ENCODE measurements around the gene APAF1. TPM values are rescaled to one million over a fixed set of nuclear protein-coding genes. Genes with fewer than 3 reads are reported as not detected.

Gene APAF1
- total RNA-seq, 1 experiment from 2014 or later: 12.0 TPM

DNA sequence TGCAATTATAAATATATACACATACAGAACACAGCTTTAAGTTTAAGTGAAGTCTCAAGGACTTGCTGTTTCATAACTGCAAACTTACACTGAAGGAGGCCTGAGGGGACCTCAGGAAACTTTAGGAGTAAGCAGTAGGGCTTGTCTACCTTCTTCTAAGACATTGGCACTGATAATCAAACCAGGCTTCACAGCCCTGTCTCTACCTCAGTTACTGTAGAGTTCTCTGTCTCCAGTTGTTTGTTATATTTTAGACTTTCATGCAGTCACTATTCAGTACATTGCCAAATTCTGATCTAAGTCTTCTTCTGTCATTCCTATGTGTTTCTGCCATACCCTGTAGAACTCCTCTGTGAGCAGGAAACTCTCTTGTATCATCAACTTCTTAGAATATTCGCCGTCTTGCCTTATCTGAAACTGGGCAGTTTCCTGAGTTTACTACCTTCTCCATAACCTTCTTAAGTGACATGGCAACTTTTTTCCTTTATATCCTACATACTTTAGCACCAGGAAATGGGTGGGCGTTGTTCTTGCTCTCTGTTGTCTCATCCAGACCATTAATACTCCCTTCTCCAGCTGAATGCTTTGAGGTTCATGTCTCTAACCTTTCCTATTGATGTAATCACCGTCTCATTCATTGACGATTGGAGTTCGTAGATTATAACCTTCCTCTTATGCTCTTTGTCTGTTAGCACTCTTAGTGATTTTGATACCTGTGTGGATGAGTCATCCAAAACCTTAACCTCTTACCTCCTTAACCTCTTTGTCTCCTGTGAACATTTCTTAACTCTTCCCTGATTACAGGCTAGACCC is 11.4 kb downstream of the APAF1 start:
- no peak for DNase-seq (ENCODE audit: extremely low read depth, low read depth)

DNA sequence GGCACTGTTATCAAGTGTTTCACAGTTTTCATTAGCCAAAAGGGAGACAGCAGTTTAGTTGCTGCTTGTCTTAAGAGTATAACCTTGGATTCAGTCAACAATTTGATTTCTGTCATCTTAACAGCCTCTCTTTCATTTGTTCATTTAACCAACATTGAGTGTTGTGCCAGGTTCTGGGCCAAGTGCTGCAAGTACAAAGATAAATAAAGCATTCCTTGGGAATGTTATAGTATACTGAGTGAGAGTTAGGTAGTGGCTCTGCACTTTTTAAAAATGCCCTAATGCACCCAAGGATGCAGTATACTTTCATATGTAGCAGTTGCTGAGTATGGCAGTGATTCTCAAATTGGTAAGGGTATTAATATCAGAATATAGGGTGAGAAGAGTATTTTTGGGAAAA is 15.4 kb downstream of the APAF1 start:
- DNase-seq (ENCODE audit: extremely low read depth, low read depth): no peak

DNA sequence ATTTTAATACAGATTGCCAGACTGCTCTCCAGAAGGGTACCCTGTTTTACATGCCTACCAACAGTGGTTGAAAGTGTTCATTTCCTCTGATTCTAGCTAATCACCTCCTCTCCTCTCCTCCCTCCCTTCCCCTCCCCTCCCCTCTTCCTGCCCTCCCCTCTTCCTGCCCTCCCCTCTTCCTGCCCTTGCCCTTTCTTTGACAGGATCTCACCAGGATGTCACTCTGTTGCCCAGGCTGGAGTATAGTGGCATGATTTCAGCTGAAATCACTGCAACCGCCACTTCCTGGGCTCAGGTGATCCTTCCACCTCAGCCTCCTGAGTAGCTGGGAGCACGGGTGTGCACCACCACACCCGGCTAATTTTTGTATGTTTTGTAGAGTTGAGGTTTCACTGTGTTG is 24.7 kb downstream of the APAF1 start:
- no peak for DNase-seq (ENCODE audit: extremely low read depth, low read depth)

- DNase-seq (ENCODE audit: extremely low read depth, low read depth): no peak
Measured at GRCh38 chr12:98671459-98671858, 26.4 kb downstream of the APAF1 start.

DNA sequence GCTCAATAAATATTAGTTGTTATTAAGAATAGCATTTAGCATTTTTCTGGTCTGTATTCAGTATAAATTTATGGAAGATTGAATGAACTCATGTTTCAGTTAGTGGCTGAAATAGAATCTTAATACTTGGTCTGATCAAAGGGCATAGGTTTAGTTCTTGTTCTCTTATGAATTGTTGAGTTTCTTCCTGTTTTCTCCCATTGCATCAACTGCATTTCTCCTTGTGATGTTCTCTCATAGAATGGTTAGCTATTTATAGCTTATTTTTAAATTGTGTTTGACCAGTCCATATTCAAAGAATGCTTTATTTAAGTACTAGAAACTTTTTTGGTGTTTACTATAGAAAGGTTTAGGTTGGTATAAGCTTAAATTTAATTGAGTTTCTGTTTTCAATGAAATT is 29.8 kb downstream of the APAF1 start:
- DNase-seq (ENCODE audit: extremely low read depth, low read depth): no peak

- no peak for DNase-seq (ENCODE audit: extremely low read depth, low read depth)
Measured at GRCh38 chr12:98678236-98678945, 33.3 kb downstream of the APAF1 start.

- no peak for DNase-seq (ENCODE audit: extremely low read depth, low read depth)
Measured at GRCh38 chr12:98678946-98679610, 34.0 kb downstream of the APAF1 start.

- DNase-seq (ENCODE audit: extremely low read depth, low read depth): no peak
Measured at GRCh38 chr12:98679611-98680005, 34.5 kb downstream of the APAF1 start.

GRCh38 chr12:98684199-98684598 is 39.1 kb downstream of the APAF1 start:
- DNase-seq (ENCODE audit: extremely low read depth, low read depth): no peak

DNA sequence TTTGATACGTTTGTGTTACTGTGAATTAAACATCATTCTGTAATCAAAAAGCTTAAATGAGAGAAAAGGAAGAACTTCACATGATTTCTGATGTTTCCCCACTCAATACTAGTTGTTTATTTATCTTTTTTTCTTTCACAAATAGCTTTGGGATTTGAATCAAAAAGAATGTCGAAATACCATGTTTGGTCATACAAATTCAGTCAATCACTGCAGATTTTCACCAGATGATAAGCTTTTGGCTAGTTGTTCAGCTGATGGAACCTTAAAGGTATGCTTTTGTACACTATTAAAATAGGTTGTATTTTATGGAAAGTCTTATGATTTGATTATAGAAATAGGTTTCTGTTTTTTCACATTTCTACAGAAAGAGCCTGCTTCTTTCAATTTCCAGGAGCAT is 41.5 kb downstream of the APAF1 start:
- no peak for DNase-seq (ENCODE audit: extremely low read depth, low read depth)

- no peak for DNase-seq (ENCODE audit: extremely low read depth, low read depth)
Measured at GRCh38 chr12:98691351-98691750, 46.3 kb downstream of the APAF1 start.

- DNase-seq (ENCODE audit: extremely low read depth, low read depth): no peak
Measured at GRCh38 chr12:98696036-98696646, 51.1 kb downstream of the APAF1 start.

DNA sequence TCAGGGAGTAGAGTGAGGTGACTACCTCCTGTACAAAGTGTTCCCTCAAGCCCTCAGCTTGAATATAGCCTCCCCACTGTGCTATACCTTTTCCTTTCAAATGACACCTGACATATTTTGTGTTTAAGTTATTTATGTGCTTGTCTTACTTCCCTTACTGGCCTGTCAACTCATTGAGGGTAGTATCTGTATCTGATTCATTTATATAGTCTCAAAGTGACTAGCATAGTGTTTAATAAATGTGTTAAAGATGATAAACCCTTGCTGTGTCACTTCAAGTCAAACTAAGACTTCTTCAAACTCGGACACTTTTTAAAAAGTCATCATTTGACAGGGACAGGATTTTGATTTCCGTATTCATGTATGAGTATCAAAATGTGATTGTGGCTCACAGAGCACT is 52.1 kb downstream of the APAF1 start:
- DNase-seq (ENCODE audit: extremely low read depth, low read depth): no peak

GRCh38 chr12:98698603-98699463 is 53.7 kb downstream of the APAF1 start:
- DNase-seq (ENCODE audit: extremely low read depth, low read depth): peak; percentile 37

DNA sequence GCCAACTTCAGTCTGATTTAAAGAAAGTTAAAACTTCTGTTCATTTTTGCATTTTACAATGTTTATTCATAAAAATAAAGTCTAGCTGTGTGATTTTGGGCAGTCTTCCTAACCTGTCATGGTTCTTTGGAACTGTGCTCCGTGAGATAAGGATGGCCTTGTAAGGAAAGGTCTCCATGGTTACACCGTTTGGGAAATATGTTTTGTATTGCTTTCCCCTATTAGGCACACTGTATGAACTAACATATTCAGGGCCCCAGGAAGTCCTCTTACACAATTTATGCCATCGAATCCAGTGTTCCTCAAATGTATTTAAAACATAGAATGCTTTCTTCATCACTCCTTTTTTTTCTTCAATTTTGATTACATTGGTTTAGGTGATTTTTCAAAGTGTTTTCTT is 54.5 kb downstream of the APAF1 start:
- DNase-seq (ENCODE audit: extremely low read depth, low read depth): no peak

GRCh38 chr12:98701166-98701565 is 56.1 kb downstream of the APAF1 start:
- no peak for DNase-seq (ENCODE audit: extremely low read depth, low read depth)

DNA sequence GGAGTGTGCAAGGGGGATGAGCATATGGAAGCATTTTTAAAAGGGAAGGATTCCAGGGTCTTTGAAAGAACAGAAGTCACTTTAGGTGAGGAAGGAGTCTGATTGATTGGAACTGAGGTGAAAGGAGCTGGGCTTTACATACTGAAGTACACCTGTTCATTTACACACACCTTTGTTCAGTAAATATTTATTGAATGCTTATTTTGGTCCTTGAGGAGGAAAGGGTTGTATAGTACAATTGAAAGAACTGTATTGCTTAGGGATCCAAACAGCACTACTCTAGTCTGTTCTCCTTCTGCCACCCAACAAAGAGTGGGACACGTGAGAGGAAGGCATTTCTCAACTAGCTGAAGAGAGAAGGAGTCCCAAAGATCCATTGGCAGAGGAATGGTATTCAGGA is 63.9 kb downstream of the APAF1 start:
- no peak for DNase-seq (ENCODE audit: extremely low read depth, low read depth)

DNA sequence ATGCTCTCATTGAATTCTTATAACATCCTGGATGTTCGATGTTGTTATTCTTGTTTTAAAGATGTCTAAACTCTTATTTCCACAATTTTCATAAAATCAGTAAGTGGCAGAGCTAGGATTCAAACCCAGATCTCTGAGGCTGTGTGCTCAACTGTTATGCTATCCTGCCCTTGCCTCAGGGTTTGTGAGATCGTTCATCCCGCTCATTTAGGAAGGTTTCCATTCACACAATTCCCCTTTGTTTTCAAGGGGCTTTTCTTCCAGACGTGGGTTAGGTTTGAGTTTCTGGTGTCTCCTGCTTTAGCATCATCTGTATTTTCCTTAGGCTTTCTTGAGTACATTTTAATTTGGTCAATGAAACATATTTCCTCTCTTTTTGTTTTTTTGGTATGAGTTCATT is 69.3 kb downstream of the APAF1 start:
- no peak for DNase-seq (ENCODE audit: extremely low read depth, low read depth)

- DNase-seq (ENCODE audit: extremely low read depth, low read depth): no peak
Measured at GRCh38 chr12:98719515-98720504, 74.7 kb downstream of the APAF1 start.

All from NCI-H460 (cell line).